RPMI8226 (cell line): Measurements from ENCODE around the gene CDT1.
A peak's percentile ranks its signal among the peaks of the same experiment; 100 is the strongest.

ENCODE experiments used
- DNase-seq: peaks from one replicate; pipeline ENCODE4 v3.0.0-alpha.2; 2015

Gene CDT1

DNA sequence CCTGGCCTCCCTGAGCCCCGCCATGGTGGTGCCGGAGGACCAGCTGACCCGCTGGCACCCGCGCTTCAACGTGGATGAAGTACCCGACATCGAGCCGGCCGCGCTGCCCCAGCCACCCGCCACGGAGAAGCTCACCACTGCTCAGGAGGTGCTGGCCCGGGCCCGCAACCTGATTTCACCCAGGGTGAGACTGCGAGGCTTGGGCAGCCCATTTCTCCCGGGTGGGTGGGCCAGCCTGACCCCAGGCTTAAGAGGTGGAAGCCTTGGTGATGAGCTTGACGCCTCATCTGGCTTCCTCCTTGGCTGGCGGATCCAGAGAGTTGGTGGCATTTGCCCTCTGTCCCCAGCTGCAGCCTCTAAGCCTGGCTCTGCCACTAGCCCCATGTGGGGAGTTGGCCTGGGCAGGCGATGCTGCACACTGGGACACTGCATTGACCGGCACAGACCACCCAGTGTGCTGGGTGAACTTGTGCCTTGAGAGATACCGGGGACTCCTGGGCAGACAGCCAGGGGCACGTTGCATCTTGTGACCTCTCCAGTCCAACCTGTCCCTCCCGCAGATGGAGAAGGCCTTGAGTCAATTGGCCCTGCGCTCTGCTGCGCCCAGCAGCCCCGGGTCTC, 3.0 kb downstream of the CDT1 start:
- DNase-seq = no peak

GRCh38 chr16:88807142-88807625, 3.6 kb downstream of the CDT1 start:
- no peak for DNase-seq

DNA sequence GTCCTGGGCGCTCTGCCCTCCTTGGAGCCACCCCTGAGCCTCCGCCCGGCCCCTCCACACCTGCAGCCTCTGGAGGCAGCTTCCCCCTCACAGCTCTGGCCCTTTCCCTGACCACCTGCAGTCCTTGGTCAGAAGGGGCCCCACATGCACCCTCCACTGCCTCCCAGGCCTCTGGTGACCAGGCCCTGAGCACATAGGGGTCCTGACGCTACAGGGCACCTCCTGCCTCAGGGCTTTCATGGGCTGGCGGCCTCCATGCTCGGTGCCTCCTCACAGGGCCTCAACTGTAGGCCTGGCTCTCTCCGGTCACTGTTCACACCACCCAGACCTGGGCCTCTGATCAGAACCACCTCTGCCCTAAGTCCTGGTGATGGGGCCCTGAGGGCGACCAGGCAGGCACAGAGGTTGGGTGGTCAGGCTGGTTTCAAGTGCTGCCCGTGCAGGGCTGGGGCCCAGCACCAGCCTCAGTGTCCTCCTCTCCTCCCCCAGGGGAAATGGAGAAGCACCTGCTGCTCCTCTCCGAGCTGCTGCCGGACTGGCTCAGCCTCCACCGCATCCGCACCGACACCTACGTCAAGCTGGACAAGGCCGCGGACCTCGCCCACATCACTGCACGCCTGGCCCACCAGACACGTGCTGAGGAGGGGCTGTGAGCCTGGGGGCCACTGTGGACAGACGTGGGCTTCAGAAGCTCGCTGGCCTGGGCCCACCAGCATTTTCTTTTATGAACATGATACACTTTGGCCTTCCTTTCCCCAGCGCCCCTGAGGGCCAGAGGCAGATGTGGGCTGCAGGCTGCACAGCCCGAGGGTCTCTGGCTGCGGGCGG, 4.3 kb downstream of the CDT1 start:
- no peak for DNase-seq

DNA sequence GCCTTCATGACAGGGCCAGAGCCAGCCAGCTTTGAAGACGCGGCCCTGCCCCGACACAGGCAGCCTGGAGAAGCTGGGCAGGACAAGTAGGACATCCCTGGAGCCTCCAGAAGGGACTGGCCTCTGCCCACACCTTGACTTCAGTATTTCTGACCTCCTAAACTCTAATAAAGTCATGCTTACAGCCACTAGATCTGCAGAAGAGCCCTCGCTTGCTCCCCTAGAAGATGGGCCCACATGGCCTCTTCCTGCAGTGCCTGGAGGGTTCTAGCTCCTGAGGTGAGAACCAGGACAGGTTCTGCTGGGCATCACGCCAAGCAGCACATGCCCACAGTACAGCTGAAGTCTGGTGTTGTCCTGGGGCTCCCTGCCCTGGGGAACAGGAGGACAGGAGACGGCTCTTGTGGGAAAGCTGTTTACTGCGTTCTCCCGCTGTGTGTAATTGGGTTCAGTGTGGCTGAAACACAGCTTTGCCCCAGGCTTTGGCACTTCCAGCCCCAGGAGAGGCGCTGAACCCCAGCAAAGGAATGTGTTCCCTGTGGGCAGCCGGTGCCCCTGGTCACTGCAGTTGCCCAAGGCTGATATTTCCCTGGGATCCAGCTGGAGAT, 5.6 kb downstream of the CDT1 start:
- peak; percentile 15 for DNase-seq

DNA sequence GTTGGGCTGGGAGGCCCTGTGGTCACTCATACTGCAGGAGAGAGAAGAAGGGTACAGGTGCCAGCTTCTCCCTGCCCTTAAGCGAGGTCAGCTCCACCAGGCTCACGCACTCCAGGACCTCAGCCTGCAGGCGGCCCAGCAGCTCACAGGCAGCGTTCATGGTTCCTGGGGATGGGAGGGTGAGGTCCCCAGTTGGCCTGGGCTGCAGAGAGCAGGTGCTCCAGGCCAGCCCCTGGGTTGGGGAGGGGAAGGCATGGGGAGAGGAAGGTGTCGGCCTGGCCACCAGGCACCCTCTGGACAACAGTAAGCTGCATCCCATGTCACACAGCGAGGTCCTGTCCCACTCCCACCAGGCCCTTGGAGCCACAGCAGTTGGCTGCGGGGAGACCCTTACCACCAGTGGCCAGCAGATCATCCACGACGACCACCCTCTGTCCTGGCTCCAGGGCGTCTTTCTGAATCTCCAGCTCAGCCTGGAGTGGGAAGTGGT, 6.1 kb downstream of the CDT1 start:
- DNase-seq = peak; percentile 29

- DNase-seq = peak; percentile 54
Observed at GRCh38 chr16:88810166-88810911, 6.8 kb downstream of the CDT1 start.

DNA sequence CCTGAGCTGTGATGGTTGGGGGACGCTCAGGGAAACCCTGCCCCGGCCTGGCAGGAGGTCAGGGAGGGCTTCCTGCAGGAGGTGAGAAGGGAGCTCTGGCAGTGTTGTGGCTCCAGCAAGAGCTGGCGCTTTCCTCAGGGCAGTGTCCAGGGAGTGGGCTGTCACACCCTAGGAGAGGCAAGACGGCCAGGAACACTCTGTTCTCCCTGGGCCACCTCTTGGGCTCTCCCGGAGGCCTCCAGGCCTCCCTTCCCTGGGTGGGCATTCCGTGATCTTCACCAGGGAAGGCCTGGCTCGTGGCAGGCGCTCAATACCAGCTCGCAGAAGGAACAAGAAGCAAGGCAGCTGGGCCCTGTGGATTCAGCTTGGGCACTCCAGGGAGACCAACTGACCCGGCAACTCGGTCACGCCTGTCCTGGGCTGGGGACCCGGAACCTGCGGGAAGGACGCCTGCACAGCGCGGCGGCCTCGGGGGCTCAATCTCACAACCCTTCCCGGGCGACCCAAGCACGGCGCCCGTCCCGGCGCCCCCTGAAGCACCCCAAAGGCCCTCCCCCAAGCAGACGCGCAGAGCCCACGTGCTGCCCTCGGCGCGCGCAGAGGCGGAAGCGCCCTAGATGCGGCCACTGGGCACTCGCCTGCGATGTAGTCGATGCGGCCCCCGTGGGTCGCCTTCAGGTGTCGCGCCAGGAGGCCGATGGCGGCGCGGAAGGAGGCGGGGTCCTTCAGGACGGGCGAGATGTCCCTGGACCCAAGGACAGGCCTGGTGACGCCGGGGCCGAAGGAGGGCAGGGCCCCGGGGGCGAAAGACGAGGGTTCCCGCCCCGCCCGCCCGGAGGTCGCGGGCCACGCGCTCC, 7.6 kb downstream of the CDT1 start:
- peak; percentile 81 for DNase-seq

DNA sequence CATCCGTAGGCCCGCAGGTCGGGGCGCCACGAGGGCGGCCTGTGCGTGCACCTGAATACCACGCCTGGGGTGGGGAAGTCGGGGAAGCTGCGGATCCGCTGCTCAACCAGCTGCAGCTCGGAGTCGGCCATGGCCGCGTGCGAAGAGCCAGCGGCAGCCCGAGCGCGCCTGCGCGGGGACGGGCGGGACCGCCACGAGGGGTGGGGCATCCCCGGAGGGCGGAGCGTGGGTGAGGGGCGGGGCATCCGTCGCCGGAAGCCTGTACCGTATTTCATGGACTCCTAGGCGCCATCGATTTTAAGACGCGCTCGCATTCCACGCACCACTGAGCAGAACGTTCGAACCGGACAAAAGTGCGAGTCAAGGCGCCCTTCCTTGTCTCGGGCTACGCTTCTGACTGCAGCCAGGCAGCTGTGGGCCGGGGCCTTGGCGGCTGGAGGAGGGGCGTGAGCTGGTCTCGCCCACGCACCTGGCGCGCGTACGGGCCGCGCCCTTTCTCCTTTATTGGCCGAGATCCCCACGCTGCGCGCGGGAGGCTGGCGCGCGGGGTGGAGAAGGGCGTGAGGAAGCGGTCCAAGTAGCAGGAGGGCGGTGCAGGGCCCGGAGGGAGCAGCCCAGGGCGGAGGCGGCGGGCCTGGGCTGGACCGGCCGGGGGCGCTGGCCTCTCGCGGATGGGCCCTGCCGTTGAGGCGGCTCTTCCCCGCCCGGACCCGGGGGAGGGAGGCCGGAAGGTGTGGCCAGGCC, 8.4 kb downstream of the CDT1 start, which contains the start of gene APRT:
APRT (minus strand) TSS at position 160 of the 744 bp plus-strand sequence; CDS start at position 131, 29 bp downstream.
- DNase-seq = peak; percentile 88

DNA sequence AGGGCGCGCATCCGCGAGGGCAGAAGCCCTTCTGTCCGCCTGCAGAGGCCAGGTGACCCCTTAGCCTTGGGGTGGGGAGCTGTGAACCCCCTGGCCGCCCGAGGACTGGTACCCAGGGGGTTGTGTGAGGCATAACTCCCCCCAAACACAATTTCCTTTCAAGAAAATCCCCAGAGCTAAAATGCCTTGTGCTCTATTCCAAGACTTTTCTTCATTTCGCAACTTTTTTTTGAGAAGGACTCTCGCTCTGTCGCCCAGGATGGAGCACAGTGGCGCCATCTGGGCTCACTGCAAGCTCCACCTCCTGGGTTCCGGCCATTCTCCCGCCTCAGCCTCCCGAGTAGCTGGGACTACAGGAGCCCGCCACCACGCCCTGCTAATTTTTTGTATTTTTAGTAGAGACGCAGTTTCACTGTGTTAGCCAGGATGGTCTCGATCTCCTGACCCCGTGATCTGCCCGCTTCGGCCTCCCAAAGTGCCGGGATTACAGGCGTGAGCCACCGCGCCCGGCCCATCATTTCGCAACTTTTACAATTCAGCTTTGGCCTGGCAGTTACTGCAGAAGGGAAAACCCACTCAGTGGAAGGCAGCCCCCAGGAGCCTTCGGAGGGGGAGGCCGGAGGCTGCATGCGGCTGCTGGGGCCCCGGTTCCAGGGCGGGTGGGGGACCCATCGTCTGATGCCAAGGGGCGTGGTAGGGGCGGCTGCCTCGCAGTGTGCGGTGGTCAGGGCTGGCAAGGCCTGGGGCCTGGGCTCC, 9.1 kb downstream of the CDT1 start:
- DNase-seq = no peak

DNA sequence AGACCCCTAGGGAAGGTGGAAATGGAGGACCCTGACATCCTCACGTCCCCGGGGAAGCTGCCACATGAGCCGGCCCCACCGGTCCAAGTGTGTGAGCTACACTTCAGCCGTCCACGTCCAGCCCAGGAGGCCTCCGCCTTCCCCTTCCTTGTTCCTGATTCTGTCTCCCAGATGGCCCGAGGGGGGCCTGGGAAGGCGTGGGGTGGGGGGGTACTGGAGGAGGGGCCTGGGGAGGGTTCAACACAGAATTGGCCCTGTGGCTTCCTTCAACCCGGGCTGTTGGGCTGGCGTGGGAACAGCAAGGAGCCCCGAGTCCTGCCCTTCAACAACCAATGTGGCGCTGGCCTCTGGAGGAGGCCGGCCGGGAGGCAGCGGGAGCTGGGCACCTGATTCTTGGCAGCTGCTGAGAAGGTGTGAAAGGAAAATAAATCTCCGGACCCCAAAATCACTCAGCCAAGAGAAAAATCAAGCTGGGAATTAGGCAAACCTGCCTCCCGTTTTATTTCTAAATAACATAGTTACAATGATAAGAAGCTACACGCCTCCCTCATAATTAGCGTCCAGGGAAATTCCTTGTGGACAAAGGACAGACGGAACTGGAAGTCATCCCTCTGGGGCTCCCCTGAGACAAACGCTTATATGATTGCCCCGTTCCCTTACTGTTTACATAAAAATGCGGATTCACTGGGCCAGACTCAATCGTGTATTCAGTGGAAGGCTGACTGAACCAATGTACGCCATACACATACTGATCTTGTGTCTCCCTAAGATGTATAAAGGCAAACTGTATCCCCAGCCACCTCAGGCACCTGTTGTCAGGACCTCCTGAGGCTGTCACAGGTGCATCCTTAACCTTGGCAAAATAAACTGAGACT, 9.9 kb downstream of the CDT1 start:
- no peak for DNase-seq

- DNase-seq = no peak
Observed at GRCh38 chr16:88814144-88814502, 10.5 kb downstream of the CDT1 start.

GRCh38 chr16:88815227-88815626, 11.6 kb downstream of the CDT1 start:
- DNase-seq = no peak

DNA sequence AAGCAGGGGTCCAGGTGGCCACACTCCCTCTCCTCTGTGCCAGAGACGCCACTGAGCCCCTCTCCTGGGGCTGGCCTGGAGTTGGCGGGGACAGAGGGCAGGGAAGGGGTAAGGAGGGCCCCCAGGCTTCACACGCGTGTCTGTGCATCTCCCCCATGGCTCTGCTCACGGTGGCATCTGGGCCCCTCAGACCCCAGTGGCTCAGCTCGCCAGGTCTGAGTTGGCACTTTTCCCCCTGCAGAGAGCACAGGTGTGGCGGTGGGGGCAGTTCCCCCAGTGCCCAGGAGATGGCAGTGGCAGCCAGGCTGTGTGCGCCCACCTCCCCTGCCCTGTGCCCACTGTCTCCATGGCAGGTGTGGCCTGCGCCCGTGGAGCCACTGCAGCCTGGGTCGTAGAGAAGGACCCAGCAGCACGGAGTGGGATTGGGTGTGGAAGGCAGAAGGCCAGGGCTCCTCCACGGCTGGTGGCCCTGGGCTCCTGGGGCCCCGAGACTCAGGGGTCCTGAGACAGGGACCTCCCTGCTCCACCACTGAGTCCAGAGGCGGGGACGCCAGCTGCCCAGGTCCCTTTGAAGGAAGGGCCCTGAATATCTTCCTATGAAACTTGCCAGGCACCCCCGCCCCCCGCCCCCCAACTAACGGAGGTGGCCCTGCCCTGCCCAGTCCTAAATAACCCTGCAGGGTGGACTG, 12.5 kb downstream of the CDT1 start:
- peak; percentile 69 for DNase-seq

DNA sequence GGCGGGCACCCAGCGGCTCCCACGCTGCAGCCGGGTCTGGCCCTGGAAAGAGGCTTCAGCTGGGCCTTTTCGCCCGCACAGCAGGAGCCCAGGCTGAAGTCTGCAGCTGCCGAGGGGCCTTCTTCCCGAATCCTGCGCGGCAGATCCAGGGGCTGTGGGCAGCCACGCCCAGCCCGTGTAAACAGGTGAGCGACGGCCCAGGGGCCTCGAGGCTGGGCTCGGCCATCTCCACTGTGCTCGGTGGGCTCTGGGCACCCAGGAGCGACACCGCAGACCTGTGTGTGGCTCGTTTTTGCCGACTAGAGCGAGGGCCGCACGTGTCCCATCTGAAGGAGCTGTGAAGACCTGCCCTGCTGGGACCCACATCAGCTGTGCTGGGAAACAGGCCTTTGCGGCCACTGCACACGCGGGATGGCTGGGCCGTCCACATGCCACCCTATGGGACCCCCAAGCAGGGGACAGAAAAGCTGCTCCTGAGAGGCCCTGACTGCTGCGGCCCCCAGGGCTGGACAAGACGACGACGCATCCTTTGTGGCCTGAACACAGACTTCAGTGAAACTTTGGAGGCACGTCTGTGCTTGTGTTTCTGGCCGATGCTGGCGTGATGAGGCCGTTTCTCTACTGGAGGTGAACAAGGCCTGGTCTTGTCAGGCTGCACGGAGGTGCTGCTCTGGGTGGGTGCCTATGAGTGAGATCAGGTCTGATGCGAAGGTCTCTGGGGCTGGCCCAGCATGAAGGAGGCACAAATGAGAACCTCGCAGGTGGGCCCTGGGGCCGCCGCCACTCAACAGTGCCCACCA, 13.3 kb downstream of the CDT1 start:
- DNase-seq = no peak

- DNase-seq = no peak
Observed at GRCh38 chr16:88817785-88818574, 14.4 kb downstream of the CDT1 start.

DNA sequence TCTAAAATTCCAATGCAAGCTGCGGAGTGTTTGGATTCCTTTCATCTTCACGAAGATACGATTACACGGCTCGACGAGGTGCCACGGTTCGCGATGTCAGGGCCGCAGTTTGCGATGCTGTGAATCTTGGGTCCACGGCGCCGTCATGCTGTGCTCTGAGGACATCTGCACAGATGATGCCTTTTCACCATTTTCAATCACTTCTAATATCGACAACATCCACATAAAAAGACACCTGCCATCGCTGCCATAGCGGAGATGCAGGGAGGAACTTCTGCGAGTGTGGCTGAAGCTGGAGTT, 14.9 kb downstream of the CDT1 start:
- DNase-seq = no peak

DNA sequence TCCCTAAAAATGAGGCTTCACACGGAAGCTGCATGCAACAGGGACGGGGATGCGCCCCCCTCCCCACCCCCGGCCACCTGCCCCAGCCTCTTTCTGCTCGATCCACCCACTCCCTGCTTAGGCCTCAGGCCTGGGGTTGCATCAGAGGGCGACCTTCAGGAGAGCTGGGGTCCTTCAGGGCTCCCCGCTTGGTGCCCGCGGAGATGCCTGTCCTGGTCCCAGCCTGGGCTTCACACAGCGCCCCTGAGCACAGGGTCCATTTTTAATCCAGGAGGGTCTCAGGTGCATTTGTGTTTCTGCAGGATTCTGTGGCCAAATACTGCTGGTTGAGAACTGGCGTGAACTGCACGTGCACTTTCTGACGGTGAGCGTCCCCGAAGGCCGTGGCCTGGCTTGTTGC, 15.5 kb downstream of the CDT1 start:
- no peak for DNase-seq
